Lung (tissue), 12 donors: ENCODE data around the gene FBXO11. TPM values are rescaled to one million over a fixed set of nuclear protein-coding genes. Genes with fewer than 3 reads are reported as not detected.

ENCODE experiments used
- ATAC-seq: fragments of 200-7000 bp; cut with Tn5 transposase; one replicate; pipeline ENCODE4 v1.9.1; 2020; ENCODE audit warnings: moderate number of reproducible peaks; ENCODE audit not compliant: insufficient read depth, low FRiP score
- DNase-seq, 3 donors: peaks; one replicate each; pipeline ENCODE4 v3.0.0-alpha.2; 2013 to 2017
- H3K27ac ChIP-seq, 2 donors: one replicate each; pipeline ENCODE4 v1.5.1; 2013; ENCODE audit warnings: mild to moderate bottlenecking in 2 of 2, moderate library complexity in 2 of 2, control low read depth in 1 of 2, inconsistent platforms in 1 of 2, low read depth in 1 of 2, low read length in 1 of 2
- H3K27me3 ChIP-seq, 3 donors: one replicate each; pipeline ENCODE4 v1.5.1; 2013; ENCODE audit warnings: low read length in 2 of 3; ENCODE audit not compliant: control insufficient read depth in 3 of 3, insufficient read depth in 3 of 3
- H3K36me3 ChIP-seq, 4 donors: one replicate each; pipeline ENCODE4 v1.5.1; 2013; ENCODE audit warnings: low read length in 4 of 4, mild to moderate bottlenecking in 1 of 4, moderate library complexity in 1 of 4; ENCODE audit not compliant: control insufficient read depth in 4 of 4, insufficient read depth in 4 of 4
- H3K4me1 ChIP-seq, 5 donors: one replicate each; pipeline ENCODE4 v1.5.1; 2013; ENCODE audit warnings: low read length in 5 of 5, mild to moderate bottlenecking in 2 of 5, moderate library complexity in 1 of 5; ENCODE audit not compliant: control insufficient read depth in 5 of 5, insufficient read depth in 5 of 5
- H3K4me3 ChIP-seq: one replicate; pipeline ENCODE4 v1.5.1; 2013; ENCODE audit warnings: mild to moderate bottlenecking, control low read depth, moderate library complexity
- H3K9ac ChIP-seq, 2 donors: one replicate each; pipeline ENCODE4 v1.5.1; 2013; ENCODE audit warnings: low read length in 2 of 2, control low read depth in 1 of 2; ENCODE audit not compliant: insufficient read depth in 1 of 2
- H3K9me3 ChIP-seq, 4 donors: one replicate each; pipeline ENCODE4 v1.5.1; 2013; ENCODE audit warnings: low read length in 3 of 4, mild to moderate bottlenecking in 1 of 4, moderate library complexity in 1 of 4; ENCODE audit not compliant: control insufficient read depth in 4 of 4, insufficient read depth in 3 of 4
- CTCF ChIP-seq: IDR thresholded peaks from 2 replicates; pipeline ENCODE4 v1.5.1; 2012; ENCODE audit warnings: mild to moderate bottlenecking; ENCODE audit errors: control extremely low read depth, extremely low read depth
- WGBS, 2 donors: extraction: QIAGEN DNeasy Blood & Tissue Kit; methylation state at CpG; one replicate each; pipeline ENCODE4 v1.1.7; 2013; 5-methylcytosine and 5-hydroxymethylcytosine counted together
- polyA plus RNA-seq, 2 donors: library from polyadenylated mRNA; stranded (reverse); fragments of 200-250 nt; gene quantifications; one replicate each; pipeline ENCODE4 v1.2.1, GENCODE V29; 2013
- total RNA-seq, 2 donors: library from RNA; depleted of rRNA in 1 of 2; stranded (reverse); fragments of >200 nt in 1 of 2; gene quantifications; one replicate each; pipeline ENCODE4 v1.2.1, GENCODE V29; 2014 to 2021
- donor health status: control.
- donor health status: control.
- donor health status: Bipolar disorder and iron deficiency.
- donor health status: healthy.
- donor health status: DM: yes; HTN: yes; CAD: no.

FBXO11 gene
- total and polyA plus RNA-seq, 4 donors = 21.9 to 157 (median 42.8) TPM

GRCh38 chr2:47876912-47877311, 29.4 kb downstream of the FBXO11 start:
- Histone ChIP-seq H3K9me3 (no peaks in the 10 kb centered on the region), H3K9ac (no peak overlapping the region), H3K27me3 (no peaks in the 10 kb centered on the region), H3K27ac (no peak overlapping the region), H3K36me3 (peaks cover 0 to 5% (median 0%) of the 10 kb centered on the region in 4 donors), H3K4me1 (peaks cover 0 to 5% (median 0%) of the 10 kb centered on the region in 5 donors), H3K4me3 (no peak overlapping the region)
- DNase-seq = no peak
- no peak for TF ChIP-seq CTCF
- no peak for ATAC-seq
- WGBS, 2 donors = 100% methylated on average over 1 of the region's 1 CpG

- TF ChIP-seq CTCF = no peak
- DNase-seq = no peak
- Histone ChIP-seq H3K36me3 (peaks cover 0 to 5% (median 2%) of the 10 kb centered on the region in 4 donors), H3K9ac (no peak overlapping the region), H3K4me3 (no peak overlapping the region), H3K27me3 (no peaks in the 10 kb centered on the region), H3K4me1 (peaks cover 0 to 24% (median 8%) of the 10 kb centered on the region in 5 donors), H3K27ac (no peak overlapping the region), H3K9me3 (no peaks in the 10 kb centered on the region)
- no peak for ATAC-seq
- WGBS, 2 donors = 82 to 95% methylated on average over 2 of the region's 2 CpGs
Measured at GRCh38 chr2:47872941-47873340, 33.4 kb downstream of the FBXO11 start.

- peaks cover 0 to 25% (median 10%) of the 10 kb centered on the region in 5 donors for H3K4me1 ChIP-seq
- no peak for ATAC-seq
- WGBS, 2 donors = 89 to 91% methylated on average over 7 of the region's 7 CpGs
Measured at GRCh38 chr2:47870641-47871540, 35.4 kb downstream of the FBXO11 start.

More at GRCh38 chr2:47870641-47871540, 35.4 kb downstream of the FBXO11 start:
- Histone ChIP-seq H3K4me3 (no peak overlapping the region), H3K36me3 (peaks cover 0 to 5% (median 2%) of the 10 kb centered on the region in 4 donors), H3K9me3 (no peaks in the 10 kb centered on the region), H3K9ac (no peak overlapping the region), H3K27me3 (no peaks in the 10 kb centered on the region), H3K27ac (no peak overlapping the region)
- TF ChIP-seq CTCF = no peak
- no peak for DNase-seq
